ENCODE results near the gene MAGI2. TPM values are rescaled to one million over a fixed set of nuclear protein-coding genes. Genes with fewer than 3 reads are reported as not detected.

The MAGI2 gene
- total and polyA plus RNA-seq, 2 experiments from 2014 or later: 3.5 to 4.1 TPM

- DNase-seq: no peak
- Histone ChIP-seq H3K4me3 (no peak overlapping the region), H2AFZ (no peak overlapping the region), H4K20me1 (ENCODE audit: insufficient read depth) (no peaks in the 10 kb centered on the region), H3K27ac (no peak overlapping the region), H3K9me2 (ENCODE audit: insufficient read depth) (no peaks in the 10 kb centered on the region), H3K36me3 (ENCODE audit: low read depth) (no peaks in the 10 kb centered on the region), H3K4me1 (ENCODE audit: insufficient read depth) (peaks cover 6% of the 10 kb centered on the region; the same call in 1 of the 2 replicates), H3K9ac (no peak overlapping the region), H3K4me2 (ENCODE audit: unreplicated experiment) (no peak overlapping the region), H3K79me2 (ENCODE audit: insufficient read depth) (no peaks in the 10 kb centered on the region), H3K9me3 (ENCODE audit: low read depth) (no peaks in the 10 kb centered on the region), H3K27me3 (replicated peaks; ENCODE audit: insufficient read depth) (no peaks in the 10 kb centered on the region), H3F3A (ENCODE audit: insufficient read depth) (no peaks in the 10 kb centered on the region)
- in situ Hi-C loops (cut with MboI): no loop called here
- 87 to 88% methylated on average over 3 of the region's 3 CpGs for WGBS, 2 experiments (ENCODE audit: low coverage in 1 of 2, low lambda C conversion rate in 2 of 2, missing lambda C conversion rate in 2 of 2)
- TF ChIP-seq EZH2phosphoT487 (IDR thresholded peaks at IDR 0.05; ENCODE audit: insufficient read depth, low read depth) (no peak), EZH2 (IDR thresholded peaks at IDR 0.05; ENCODE audit: insufficient read depth, poor library complexity, severe bottlenecking) (no peak)
Observed at GRCh38 chr7:78764571-78764970, 688.9 kb downstream of the MAGI2 start.

- H3K4me3 ChIP-seq: no peak overlapping the region
- no peak overlapping the region for H3K4me2 ChIP-seq (ENCODE audit: unreplicated experiment)
- H3K36me3 ChIP-seq (ENCODE audit: low read depth): no peaks in the 10 kb centered on the region
- no peaks in the 10 kb centered on the region for H3F3A ChIP-seq (ENCODE audit: insufficient read depth)
- peaks cover 6% of the 10 kb centered on the region; the same call in 1 of the 2 replicates for H3K4me1 ChIP-seq (ENCODE audit: insufficient read depth)
- no peak for DNase-seq
- H2AFZ ChIP-seq: no peak overlapping the region
- no peaks in the 10 kb centered on the region for H4K20me1 ChIP-seq (ENCODE audit: insufficient read depth)
- 88 to 95% methylated on average over 1 of the region's 1 CpG for WGBS, 2 experiments (ENCODE audit: low coverage in 1 of 2, low lambda C conversion rate in 2 of 2, missing lambda C conversion rate in 2 of 2)
- no peak for TF ChIP-seq EZH2 (IDR thresholded peaks at IDR 0.05; ENCODE audit: insufficient read depth, poor library complexity, severe bottlenecking)
- TF ChIP-seq EZH2phosphoT487 (IDR thresholded peaks at IDR 0.05; ENCODE audit: insufficient read depth, low read depth): no peak
- no peak overlapping the region for H3K9ac ChIP-seq
- H3K79me2 ChIP-seq (ENCODE audit: insufficient read depth): no peaks in the 10 kb centered on the region
- in situ Hi-C loops (cut with MboI): no loop called here
- H3K9me3 ChIP-seq (ENCODE audit: low read depth): no peaks in the 10 kb centered on the region
- H3K9me2 ChIP-seq (ENCODE audit: insufficient read depth): no peaks in the 10 kb centered on the region
- no peak overlapping the region for H3K27ac ChIP-seq
- H3K27me3 ChIP-seq (replicated peaks; ENCODE audit: insufficient read depth): no peaks in the 10 kb centered on the region
Observed at GRCh38 chr7:78762625-78763024, 690.8 kb downstream of the MAGI2 start.

GRCh38 chr7:78760620-78761355 lies 692.7 kb downstream of the MAGI2 start:
- no peak overlapping the region for H2AFZ ChIP-seq
- H3K4me3 ChIP-seq: no peak overlapping the region
- no peaks in the 10 kb centered on the region for H3K9me3 ChIP-seq (ENCODE audit: low read depth)
- H3K4me1 ChIP-seq (ENCODE audit: insufficient read depth): no peaks in the 10 kb centered on the region
- H4K20me1 ChIP-seq (ENCODE audit: insufficient read depth): no peaks in the 10 kb centered on the region
- no peak overlapping the region for H3K9ac ChIP-seq
- no peaks in the 10 kb centered on the region for H3K79me2 ChIP-seq (ENCODE audit: insufficient read depth)
- H3K9me2 ChIP-seq (ENCODE audit: insufficient read depth): no peaks in the 10 kb centered on the region
- no peak overlapping the region for H3K4me2 ChIP-seq (ENCODE audit: unreplicated experiment)
- DNase-seq: no peak
- H3K27me3 ChIP-seq (replicated peaks; ENCODE audit: insufficient read depth): no peaks in the 10 kb centered on the region
- no peak for TF ChIP-seq EZH2phosphoT487 (IDR thresholded peaks at IDR 0.05; ENCODE audit: insufficient read depth, low read depth)
- TF ChIP-seq EZH2 (IDR thresholded peaks at IDR 0.05; ENCODE audit: insufficient read depth, poor library complexity, severe bottlenecking): no peak
- H3K27ac ChIP-seq: no peak overlapping the region
- WGBS, 2 experiments (ENCODE audit: low coverage in 1 of 2, low lambda C conversion rate in 2 of 2, missing lambda C conversion rate in 2 of 2): 58 to 61% methylated on average over 4 of the region's 4 CpGs
- H3K36me3 ChIP-seq (ENCODE audit: low read depth): no peaks in the 10 kb centered on the region
- no peaks in the 10 kb centered on the region for H3F3A ChIP-seq (ENCODE audit: insufficient read depth)
- in situ Hi-C loops (cut with MboI): no loop called here

GRCh38 chr7:78752554-78752953 lies 700.9 kb downstream of the MAGI2 start:
- Histone ChIP-seq H3F3A (ENCODE audit: insufficient read depth) (no peaks in the 10 kb centered on the region), H3K27ac (no peak overlapping the region), H3K4me3 (no peak overlapping the region), H2AFZ (no peak overlapping the region), H3K4me2 (ENCODE audit: unreplicated experiment) (no peak overlapping the region), H3K4me1 (ENCODE audit: insufficient read depth) (no peaks in the 10 kb centered on the region), H3K79me2 (ENCODE audit: insufficient read depth) (no peaks in the 10 kb centered on the region), H3K36me3 (ENCODE audit: low read depth) (no peaks in the 10 kb centered on the region), H3K9ac (no peak overlapping the region), H3K9me3 (ENCODE audit: low read depth) (no peaks in the 10 kb centered on the region), H3K27me3 (replicated peaks; ENCODE audit: insufficient read depth) (no peaks in the 10 kb centered on the region), H4K20me1 (ENCODE audit: insufficient read depth) (no peaks in the 10 kb centered on the region), H3K9me2 (ENCODE audit: insufficient read depth) (no peaks in the 10 kb centered on the region)
- no peak for DNase-seq
- TF ChIP-seq EZH2 (IDR thresholded peaks at IDR 0.05; ENCODE audit: insufficient read depth, poor library complexity, severe bottlenecking) (no peak), EZH2phosphoT487 (IDR thresholded peaks at IDR 0.05; ENCODE audit: insufficient read depth, low read depth) (no peak)
- in situ Hi-C loops (cut with MboI): no loop called here
